ENCODE measurements around the gene SUCLG2.

SUCLG2 gene

DNA sequence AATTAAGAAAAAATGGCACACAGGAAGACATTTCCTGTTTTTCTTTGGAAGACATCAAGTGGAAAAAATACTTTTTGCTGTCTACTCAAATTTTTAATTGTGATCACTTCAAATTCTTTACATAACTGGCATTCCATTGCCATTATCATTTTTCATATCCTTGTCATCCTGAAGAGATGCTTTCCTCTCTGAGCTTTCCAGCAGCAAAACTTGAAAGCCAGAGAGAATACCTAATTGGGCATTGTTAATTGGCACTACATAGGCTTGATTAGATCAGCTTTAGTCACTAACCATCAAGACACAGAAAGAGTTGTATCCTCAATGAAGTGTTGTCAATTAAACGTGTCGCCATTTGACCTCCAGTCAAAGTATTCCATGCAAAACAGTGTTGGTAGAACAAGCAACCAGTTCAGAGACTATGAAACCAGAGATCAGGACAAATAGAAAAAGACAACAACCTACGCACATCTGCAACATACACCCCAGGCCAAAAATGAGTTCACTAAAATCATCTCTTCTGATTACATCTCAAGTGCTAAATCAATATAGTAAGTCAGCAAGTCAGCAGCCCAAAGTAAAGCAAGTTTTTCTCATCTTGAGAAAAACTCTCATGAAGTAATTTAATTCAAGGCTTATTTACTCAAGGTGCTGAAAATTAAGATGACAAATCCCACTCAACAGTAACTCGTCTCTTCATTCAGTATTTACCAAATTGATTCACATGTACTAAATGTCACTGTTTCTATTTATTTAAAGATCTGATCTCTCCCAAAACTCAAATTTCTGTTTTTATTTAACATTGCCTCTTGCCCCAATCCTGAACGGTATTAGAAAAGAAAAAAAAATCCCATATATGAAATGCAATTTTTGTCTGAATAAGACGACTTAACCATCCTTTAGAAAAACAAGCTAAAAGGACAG lies 123.0 kb downstream of the SUCLG2 start:
- no peak for DNase-seq (ENCODE audit: low spot score)
- TF ChIP-seq, protein P1, sequence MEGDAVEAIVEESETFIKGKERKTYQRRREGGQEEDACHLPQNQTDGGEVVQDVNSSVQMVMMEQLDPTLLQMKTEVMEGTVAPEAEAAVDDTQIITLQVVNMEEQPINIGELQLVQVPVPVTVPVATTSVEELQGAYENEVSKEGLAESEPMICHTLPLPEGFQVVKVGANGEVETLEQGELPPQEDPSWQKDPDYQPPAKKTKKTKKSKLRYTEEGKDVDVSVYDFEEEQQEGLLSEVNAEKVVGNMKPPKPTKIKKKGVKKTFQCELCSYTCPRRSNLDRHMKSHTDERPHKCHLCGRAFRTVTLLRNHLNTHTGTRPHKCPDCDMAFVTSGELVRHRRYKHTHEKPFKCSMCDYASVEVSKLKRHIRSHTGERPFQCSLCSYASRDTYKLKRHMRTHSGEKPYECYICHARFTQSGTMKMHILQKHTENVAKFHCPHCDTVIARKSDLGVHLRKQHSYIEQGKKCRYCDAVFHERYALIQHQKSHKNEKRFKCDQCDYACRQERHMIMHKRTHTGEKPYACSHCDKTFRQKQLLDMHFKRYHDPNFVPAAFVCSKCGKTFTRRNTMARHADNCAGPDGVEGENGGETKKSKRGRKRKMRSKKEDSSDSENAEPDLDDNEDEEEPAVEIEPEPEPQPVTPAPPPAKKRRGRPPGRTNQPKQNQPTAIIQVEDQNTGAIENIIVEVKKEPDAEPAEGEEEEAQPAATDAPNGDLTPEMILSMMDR (IDR thresholded peaks at IDR 0.05; ENCODE audit: extremely low read depth, missing control alignments): no peak

DNA sequence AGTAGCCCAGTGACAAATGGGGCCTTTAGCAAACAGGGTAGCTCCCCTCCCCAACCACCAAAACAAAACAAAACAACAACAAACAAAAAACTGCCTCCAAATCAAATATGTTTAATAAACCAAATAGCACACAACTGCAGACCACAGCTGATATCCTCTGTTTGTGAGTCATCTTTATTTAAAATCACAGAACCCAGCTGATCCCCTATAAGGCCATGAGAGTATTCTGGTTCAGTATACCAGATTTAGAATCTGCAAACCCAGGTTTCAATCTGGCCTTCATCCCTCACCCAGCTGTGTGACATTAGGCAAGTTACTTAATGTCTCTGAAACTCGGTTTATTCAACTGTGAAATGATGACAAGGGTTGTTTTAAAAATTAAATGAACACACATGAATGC lies 124.5 kb downstream of the SUCLG2 start:
- DNase-seq (ENCODE audit: low spot score): no peak
- TF ChIP-seq, protein P1 (IDR thresholded peaks at IDR 0.05; ENCODE audit: extremely low read depth, missing control alignments): no peak

DNA sequence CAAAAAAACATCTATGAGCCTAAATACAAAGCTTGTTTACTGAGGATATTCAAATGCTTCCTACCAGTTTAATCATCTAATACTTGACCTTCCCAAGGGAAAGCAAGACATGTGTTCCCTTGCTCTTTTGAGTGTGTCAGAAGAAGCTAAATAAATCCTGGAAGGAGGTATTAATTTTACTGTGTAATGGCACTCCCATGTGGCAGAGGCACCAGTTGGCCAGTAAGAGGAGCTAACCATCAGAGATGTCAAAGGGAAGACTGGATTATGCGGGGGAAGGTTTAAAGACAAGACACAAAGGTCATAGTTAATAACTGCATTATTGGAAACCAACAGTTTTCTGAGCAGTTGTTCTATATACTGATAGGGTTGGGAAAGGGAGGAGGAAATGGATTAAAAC lies 125.1 kb downstream of the SUCLG2 start:
- TF ChIP-seq, protein P1 (IDR thresholded peaks at IDR 0.05; ENCODE audit: extremely low read depth, missing control alignments): no peak

DNA sequence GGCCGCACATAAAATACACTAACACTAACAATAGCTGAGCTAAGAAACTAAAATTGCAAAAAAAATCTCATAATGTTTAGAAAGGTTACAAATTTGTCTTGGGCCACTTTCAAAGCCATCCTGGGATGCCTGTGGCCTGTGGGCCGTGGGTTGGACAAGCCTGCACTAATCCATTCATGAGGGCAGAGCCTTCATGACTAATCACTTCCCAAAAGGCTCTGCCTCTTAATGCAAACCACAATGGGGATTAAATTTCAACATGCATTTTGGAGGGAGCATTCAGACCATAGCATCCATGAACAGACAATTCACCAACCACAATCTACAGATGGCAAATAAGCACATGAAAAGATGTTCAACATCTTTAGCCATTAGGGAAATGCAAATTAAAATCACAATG lies 128.2 kb downstream of the SUCLG2 start:
- TF ChIP-seq, protein P1 (IDR thresholded peaks at IDR 0.05; ENCODE audit: extremely low read depth, missing control alignments): no peak
- no peak for DNase-seq (ENCODE audit: low spot score)

More for the DNA sequence above, 125.1 kb downstream of the SUCLG2 start:
- DNase-seq (ENCODE audit: low spot score): no peak

DNA sequence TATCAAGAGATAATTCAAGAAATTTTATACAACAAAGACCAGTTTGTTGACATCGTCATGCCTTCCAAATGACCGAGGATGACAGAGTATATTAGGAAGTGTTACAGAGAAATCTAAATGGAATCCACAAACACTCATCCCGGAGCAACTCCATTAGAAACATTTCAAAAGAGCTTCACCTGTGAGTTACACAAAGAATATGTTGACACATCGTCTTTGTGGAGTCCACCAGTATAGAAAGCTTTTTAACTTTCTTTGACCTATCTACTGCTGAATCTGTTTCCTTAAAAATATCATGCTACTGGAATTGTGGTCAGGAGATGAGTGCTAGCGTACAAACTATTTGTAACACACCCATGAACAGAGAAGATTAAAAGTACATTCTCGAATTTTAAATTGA lies 130.4 kb downstream of the SUCLG2 start:
- no peak for DNase-seq (ENCODE audit: low spot score)

DNA sequence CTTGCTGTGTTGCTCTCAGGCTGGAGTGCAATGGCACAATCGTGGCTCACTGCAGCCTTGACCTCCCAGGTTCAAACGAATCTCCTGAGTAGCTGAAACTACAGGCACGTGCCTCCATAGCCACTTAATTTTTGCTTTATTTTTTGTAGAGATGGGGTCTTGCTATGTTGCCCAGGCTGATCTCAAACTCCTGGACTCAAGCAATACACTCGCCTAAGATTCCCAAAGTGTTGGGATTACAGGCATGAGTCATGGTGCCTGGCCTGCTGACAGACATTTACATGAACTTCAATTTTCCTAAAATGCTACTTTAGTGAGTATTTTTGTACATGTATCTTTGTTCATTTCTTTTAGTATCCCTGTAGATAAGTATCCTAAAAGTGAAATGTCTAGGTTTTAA lies 132.3 kb downstream of the SUCLG2 start:
- TF ChIP-seq, protein P1 (IDR thresholded peaks at IDR 0.05; ENCODE audit: extremely low read depth, missing control alignments): no peak
- DNase-seq (ENCODE audit: low spot score): no peak

More for the DNA sequence above, 130.4 kb downstream of the SUCLG2 start:
- TF ChIP-seq, protein P1 (IDR thresholded peaks at IDR 0.05; ENCODE audit: extremely low read depth, missing control alignments): no peak

DNA sequence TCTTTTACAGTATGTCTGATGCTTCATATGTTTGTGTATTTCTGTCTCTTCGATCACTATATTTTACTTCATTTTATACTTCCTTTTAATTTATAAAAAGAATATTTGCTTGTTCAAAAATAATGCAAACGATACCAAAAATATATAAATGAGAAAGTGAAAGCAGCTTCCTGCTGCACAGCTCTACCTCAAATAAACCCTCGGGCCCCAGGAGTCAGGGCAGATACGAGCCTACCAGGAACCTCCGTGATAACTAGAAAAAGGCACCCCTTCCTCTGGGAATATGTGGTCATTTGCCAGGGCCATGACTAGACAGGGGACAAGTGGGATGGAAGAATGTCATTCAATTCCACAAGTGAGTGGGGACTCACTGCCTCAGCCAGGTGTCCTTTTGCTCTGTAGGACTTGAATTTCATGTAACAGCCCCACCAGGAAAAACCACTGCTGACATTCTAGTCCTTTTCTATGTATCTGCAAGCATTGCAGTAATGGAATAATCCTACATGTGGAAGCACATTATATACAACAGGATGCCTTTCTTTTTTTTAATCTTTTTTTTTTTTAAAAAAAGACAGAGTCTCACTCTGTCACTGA lies 133.3 kb downstream of the SUCLG2 start:
- TF ChIP-seq, protein P1 (IDR thresholded peaks at IDR 0.05; ENCODE audit: extremely low read depth, missing control alignments): no peak
- peak; percentile 20 for DNase-seq (ENCODE audit: low spot score)
